A172 (cell line): ENCODE results near the gene CFAP43. TPM values are rescaled to one million over a fixed set of nuclear protein-coding genes. Genes with fewer than 3 reads are reported as not detected.

ENCODE experiments used
- DNase-seq: peaks from one replicate; pipeline ENCODE4 v3.0.0-alpha.2; 2015; ENCODE audit warnings: low spot score
- total RNA-seq: library from RNA; depleted of rRNA; stranded (reverse); fragments of >200 nt; shearing (Covaris generic); gene quantifications from 2 replicates; pipeline ENCODE4 v1.2.3, GENCODE V29; 2014; rRNA removed

Gene CFAP43, protein sequence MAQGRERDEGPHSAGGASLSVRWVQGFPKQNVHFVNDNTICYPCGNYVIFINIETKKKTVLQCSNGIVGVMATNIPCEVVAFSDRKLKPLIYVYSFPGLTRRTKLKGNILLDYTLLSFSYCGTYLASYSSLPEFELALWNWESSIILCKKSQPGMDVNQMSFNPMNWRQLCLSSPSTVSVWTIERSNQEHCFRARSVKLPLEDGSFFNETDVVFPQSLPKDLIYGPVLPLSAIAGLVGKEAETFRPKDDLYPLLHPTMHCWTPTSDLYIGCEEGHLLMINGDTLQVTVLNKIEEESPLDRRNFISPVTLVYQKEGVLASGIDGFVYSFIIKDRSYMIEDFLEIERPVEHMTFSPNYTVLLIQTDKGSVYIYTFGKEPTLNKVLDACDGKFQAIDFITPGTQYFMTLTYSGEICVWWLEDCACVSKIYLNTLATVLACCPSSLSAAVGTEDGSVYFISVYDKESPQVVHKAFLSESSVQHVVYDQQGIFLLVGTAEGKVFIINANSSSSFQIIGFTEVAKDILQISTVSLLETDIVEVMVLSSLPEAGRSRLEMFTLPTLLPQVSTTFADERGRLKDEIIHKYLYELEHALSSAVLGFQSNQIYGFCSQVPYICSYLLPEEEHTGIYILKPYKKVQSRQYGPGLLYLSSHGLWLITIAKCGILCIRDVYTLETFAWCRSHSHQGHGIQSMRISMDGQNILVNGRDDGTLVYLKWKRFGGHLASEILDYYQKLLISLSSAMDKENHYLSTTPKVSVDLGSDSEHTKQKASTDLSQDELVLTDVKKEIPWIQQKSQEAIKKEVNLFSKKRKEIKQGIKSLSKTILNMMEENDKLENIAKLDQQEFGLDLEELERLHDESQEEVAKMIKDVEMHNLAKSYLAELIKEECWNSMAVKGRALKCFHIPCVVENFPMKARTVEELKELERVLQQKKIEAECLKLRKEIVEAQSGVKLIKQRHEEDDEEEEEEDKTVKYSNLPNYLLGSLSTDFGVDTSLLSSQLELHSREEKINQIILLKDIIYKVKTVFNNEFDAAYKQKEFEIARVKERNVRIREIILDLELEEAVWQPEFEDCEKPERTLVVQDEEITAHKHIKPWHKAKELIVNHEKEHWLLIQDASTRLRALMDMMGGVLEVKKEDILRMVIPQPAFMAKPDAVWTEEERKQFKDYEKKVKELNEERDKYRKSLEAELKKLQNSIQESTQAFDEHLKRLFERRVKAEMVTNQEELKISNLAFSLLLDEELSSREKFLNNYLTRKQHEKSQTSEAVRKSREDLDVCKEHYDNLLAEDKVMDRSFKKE (N-terminal part only)
- 0.07 and 0.31 TPM in 2 replicates for total RNA-seq

DNA sequence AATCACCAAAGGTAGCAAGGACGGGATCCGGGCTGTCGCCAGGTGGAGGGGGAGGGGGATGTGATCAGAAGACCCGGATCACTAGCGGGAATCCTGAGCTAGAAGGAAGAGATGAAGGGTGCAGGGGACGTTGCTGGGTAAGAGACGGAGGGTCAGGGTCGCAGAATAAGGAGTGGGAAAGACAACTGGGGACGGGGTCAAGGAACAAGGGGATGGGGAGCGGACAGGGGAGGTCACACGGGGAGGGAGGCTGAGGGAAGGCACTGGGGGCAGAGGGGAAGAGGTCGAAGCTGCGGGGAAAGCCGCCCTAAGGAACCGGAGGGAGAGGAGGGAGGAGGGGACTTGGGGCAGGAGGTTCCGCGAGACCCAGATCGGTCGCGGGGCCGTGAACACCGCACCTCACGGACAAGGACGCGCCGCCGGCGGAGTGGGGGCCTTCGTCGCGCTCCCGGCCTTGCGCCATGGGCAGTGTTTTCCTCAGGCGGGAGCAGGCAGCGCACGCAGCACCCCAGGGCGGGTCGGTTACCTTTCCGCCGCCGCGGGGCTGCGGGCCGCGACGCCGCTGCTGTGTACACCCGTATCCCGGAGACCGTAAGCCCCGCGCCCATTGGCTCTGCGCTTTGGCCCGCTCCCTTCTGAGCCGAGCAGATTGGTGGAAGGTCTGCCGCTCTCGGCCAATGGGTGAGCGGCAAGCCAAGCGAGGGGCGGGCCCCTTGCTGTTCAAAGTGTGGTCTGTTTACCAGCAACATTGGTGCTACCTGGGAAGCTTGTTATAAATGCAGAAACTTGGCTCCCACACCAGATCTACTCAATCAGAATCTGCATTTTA lies at the start of gene CFAP43:
CFAP43 (minus strand) TSS at position 581 of the 829 bp plus-strand sequence; CDS start at position 463, 118 bp downstream.
- DNase-seq = peak; percentile 94

DNA sequence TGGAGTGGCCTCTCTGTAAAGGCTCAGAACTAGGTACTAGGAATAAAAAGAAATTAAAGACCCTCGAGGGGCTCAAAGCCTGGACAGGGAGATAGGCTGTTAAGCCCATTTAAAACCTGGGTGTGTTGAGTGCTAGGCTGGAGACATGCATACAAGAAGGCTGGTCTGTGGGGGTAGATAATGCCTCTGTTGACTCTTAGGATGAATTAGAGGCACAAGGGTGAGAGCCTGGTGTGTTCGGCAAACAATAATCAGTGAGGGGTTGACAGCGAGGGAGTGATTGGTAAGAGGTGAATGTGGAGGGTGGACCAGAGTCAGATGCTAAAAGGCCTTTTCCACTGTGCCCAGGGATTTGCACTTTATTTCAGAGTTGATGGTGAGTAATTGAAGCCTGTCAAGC lies 49.5 kb upstream of the CFAP43 start:
- no peak for DNase-seq

DNA sequence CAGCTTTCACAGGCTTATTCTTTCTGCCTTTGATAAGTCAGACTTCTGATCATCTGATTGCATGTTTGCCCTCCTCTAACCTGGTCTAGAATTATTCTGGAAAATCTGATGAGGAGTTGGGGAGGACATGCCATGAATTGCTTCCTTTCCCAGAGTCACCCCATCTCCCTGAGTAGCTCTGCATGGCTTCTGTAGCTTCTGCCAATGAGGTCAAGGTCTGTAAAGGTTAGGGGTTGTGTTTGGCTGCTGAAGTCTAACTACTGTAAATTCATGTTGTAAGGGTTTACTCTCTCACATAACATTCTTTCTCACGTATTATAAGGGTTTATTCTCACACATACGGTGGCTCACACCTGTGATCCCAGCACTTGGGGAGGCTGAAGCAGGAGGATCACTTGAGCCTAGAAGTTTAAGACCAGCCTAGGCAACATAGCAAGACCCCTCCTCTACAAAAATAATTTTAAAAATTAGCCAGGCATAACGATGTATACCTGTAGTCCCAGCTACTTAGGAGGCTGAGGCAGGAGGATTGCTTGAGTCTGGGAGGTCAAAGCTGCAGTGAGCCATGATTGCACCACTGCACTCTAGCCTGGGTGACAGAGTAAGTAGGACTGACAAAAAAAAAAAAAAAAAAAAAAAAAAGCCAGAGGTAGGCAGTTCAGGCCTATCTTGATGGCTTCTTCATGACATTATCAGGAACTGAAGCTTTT lies 47.5 kb upstream of the CFAP43 start:
- DNase-seq = no peak

DNA sequence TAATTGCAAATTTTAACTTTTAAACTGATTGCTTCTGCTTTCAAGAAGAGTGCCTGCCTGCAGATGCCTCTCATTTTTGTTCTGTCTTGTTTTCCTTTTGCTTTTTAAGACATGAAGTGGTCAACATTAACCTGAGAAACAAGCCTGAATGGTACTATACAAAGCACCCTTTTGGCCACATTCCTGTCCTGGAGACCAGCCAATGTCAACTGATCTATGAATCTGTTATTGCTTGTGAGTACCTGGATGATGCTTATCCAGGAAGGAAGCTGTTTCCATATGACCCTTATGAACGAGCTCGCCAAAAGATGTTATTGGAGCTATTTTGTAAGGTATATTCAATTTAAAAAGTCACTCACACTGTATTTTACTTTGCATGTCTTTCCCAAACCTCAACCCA lies 45.6 kb upstream of the CFAP43 start:
- no peak for DNase-seq

DNA sequence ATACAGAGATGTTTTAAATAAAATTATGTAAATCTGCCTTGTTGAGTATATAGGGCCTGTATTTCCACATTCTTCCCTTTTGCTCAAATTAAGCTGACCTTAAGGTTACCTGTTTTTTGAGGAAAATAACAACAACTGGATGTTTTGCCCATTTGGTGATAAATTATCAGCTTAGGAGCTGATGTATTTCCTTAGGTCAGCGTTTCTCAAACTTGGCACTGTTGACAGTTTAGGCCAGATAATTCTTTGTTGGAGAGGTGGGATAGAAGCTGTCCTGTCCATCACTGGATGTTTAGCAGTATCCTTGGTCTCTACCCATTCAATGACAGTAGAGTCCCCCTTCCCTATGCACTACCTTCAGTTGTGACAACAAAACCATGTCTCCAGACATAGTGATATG lies 44.0 kb upstream of the CFAP43 start:
- DNase-seq = no peak

DNA sequence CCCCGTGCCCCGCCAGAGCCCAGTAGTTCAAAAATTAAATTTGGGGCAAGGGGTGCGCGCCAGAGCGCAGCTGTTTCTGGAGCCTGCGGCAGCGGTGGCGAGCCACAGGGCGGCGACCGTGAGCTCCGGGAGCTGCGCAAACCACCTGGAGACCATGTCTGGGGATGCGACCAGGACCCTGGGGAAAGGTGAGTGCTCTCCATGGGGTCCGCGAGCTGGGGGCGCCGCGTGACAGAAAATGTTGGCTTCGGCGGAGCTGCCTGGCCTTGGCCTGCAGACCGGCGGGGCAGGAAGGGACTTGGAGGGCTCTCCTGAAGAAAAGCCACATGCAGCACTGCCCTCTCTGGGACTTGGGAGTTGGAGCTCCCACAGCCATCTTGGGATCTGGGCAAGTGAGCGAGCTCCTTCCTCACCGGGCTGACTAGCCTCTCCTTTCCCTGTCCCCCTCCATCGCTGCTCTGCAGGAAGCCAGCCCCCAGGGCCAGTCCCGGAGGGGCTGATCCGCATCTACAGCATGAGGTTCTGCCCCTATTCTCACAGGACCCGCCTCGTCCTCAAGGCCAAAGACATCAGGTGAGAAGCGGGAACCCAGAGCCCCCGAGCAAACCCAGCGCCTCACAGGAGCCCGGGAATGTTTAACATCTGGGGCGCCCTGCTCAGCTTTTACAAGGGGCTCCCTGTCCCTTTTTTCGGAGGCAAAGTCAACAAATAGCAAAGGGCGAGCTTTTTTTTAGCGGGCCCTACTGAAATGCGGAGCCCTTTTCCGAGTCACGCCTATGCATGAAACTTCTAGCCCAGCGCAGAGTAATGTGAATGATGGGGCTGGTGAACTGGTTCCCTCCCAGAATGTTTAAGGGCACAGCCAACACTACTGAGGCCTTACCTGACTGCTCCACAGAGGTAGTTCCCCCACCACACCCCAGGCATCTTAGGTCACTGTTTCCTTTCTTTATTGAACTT lies 42.9 kb upstream of the CFAP43 start:
- no peak for DNase-seq

DNA sequence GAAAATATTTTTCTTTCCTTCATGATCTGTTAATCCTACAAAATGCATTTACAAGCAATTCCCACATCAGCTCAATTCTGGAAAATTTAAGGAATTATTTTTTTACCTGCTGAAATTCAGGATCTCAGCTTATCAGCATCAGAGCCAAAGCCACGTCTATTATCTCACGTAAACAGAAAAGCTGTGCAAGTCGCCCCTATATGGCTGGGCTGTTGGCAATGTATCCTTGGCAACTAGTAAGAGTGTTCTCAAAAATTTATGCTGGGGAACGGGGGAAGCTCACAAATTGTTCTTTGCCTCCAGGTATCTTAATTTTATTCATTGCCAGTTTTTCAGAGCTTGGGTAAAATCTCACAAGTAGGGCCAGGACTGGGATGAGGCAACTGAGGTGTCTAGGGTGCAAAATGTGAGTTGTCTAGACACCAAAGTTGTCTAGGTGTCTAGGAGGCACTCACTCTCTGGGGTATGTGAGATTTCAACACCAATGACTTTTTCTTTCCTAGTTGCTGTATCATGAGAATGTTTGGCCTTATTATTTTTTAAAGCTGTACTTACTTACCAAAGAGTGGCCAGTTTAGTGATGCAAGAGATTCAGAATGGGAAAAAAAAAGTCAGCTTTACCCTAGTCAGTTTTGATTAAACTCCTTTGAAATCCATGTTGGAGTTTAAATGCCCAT lies 41.9 kb upstream of the CFAP43 start:
- DNase-seq = no peak

DNA sequence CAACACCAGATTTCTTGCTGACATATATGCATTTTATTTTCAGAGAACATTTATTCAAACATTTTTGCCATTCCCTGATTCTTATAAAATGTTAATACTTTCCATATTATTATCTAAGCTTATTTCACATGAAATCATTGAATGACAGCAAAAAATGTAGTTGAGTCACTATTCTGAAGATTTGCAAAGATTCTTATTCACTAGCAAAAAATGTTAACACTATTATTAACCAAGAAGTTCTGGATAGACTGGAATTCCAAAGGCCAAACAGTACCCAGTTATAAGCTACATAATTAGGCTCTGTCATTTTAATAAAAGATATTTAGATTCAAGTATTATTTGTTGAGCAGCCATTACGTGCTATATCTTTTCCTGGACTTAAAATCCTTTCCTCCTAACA lies 41.1 kb upstream of the CFAP43 start:
- no peak for DNase-seq

DNA sequence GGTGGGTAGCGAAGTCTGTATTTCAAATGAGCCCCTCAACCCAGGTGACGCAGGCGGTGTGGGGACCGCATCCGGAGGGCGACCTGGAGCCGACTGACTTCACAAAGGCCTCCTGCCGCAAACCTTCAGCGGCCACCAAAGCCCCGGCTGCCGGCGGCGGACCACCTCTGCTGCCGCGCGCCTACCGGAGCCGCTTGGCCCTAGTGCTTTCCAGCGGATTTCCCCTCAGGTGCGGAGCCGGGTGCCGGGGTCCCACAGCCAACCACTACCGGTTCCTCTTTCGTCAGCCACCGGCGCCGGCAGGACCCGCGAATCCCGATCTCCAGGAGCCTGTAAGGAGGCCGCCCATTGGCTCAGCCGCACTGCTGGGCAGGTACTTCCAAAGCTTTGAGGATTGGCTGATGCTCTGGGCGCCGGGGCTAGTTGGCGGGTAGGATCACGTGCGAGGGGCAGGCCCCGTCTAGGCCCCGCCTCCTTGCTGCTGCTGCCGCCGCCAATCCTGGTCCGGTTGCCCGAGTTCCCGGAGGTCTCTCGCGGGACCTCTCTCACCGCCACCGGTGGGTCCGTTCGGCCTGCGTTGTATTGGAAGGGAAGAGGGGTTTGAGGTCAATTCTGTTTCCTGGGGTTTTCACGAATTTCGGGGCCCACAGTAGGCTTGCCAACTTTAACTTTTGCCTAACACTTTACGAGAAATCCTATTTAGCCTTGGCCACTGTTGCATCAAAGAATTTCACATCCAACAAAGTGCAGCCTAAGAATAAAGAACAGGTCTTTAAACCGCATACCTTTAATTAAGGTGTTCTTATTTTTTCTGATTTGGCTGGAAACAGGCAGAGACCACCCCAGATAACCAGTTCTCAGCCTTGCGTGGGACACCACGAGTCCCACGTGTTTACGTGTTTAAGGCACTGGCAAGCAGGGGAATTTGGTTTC lies 36.8 kb upstream of the CFAP43 start, which contains the start of gene GSTO2:
GSTO2 (plus strand) TSS at position 472 of the 933 bp plus-strand sequence. CDS start 5,732 bp downstream, outside the sequence.
- peak; percentile 98 for DNase-seq

DNA sequence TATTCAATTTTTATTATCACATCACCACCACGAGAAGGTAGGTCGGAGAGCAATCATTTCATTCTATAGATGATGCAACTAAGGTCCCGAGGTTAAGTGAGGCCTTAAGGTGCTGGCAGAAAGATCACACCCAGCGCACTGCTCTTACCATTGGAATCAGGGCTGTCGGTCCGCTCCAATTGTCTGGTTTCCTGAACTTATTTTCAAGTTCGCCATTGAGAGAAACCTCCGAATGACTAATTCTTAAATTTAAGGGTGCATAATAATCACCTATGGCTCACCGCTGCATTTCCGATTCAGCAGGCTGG lies 36.2 kb upstream of the CFAP43 start:
- peak; percentile 27 for DNase-seq

DNA sequence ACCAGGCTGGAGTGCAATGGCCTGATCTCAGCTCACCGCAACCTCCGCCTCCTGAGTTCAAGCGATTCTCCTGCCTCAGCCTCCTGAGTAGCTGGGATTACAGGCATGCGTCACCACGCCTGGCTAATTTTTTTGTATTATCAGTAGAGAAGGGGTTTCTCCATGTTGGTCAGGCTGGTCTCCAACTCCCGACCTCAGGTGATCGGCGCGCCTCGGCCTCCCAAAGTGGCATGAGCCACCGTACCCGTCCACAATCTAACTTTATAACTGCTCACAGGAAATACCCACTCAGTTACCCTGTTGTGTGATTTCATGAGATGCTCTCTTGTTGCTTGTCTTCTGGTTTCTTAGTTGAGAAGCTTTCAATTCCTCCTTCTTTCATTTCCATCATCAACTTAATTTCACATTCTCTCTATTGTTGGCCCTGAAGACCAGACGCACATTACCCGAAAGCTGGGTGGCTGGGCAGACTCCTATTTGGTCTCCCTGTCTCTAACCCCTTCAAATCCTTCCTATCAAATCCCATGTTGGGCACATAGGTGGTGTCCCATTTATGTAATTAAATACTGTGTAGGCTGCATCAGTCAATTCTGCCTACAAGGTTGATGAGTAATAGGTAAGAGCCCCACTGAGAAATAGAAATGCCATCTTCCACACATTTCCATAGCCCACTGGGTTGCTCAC lies 35.7 kb upstream of the CFAP43 start:
- DNase-seq = no peak

DNA sequence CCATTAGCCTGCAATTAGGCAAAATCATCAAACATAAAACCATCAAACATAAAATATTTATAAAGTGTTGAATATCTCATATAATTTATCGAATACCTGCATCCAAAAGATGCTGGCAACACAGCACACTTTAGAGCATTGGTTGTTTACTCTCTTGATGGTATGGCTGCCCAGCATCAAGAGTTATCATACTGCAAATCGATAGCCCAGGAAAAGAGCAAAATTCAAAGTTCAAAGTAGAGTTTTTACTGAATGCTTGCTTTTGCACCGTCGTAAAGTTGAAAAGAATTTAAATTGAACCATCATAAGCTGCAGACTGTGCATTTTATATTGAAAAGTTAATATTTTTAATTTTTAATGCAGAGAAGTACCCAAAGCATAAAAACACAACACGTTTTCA lies 32.6 kb upstream of the CFAP43 start:
- DNase-seq = no peak

DNA sequence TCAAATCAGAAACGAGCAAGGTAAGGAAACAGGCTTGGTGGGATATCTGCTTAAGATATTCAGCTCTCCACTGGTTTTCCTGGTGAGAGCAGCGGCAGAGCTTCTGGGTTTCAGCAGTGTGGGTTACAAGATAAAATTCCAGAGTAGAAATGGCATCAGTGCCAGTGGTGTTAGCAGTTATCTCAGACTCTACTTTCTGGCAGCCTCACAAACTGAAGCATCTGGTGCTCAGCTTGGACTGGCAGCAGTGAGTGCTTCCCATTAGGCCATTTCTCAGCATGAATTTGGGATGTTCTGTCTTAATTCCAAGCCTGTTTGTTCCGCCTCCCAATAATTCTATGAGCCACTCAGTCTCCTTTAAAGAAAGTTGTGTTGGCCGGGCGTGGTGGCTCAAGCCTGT lies 29.9 kb upstream of the CFAP43 start:
- DNase-seq = no peak

DNA sequence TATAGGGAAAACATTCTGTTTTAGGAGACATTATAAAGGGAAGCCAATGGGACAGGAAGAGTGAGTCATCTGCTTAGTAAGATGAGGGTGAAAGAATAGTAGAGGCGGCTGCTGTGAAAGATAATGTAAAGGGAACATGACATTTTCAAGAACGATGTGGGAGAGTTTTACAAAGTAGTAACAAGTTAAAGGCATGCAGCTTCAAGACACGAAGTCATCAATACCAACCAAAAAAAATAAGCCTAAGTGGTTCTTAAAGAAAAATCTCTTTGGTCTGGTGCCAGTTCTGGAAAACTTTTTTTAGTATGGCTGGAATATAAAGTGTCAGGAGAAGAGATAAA lies 28.6 kb upstream of the CFAP43 start:
- DNase-seq = peak; percentile 64

DNA sequence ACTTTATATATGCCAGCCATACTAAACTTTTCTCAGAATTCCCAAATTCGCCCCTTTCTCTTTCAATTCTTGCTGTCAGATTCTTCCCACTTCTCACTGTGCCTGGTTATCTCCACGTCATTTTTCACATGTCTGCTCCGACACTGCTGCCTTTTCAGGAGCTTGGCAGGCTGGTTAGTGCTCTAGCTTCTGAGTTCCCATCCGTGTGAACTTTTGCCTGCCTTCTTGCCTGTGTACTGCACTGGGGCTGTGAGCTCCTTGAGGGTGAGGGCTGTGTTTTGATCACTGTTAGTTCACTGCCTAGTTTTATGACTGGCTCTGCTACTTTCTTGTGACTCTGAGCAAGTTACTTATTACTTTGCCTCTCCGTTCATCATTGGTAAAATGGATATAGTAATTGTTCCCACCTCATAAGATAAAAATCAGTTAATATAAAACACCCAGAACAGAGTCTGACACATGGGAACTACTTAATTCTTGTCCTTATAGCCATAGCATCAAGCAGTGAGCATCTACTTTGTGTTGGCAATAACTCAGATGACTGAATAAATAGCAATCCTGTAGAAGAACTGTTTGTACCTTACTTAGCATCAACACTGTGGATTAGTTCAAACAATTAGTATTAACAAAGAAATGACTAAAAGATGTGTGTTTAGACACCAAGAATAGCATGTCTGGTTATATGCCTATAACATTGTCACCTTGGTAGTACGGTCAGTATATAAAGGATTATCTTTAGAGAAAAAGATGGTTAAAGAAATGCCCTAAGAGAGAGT lies 28.0 kb upstream of the CFAP43 start:
- DNase-seq = no peak

DNA sequence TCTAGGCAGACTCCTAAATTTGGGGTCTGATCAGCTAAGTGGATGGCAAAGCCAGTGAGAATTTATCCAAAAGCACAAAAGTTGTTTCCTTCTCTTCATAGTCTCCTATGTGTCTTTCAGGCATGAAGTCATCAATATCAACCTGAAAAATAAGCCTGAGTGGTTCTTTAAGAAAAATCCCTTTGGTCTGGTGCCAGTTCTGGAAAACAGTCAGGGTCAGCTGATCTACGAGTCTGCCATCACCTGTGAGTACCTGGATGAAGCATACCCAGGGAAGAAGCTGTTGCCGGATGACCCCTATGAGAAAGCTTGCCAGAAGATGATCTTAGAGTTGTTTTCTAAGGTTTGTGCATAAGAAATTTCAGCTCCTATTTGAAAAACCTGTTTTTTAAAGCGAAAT lies 27.3 kb upstream of the CFAP43 start:
- DNase-seq = no peak
